Common myeloid progenitor, CD34-positive (primary cell): ENCODE results near the gene ERICH6B.
A peak's percentile ranks its signal among the peaks of the same experiment; 100 is the strongest.

ENCODE experiments used
- CTCF ChIA-PET: fragments of 350-600 bp; sonication (Branson Sonifier 250); formaldehyde crosslinking; loops from one replicate; lab custom pipeline; 2021; ENCODE audit warnings: antibody characterized with exemption; lab: Charles Lee
- POLR2A ChIA-PET: fragments of 350-600 bp; sonication (Branson Sonifier 250); formaldehyde crosslinking; loops from one replicate; lab custom pipeline; 2021; ENCODE audit warnings: antibody characterized with exemption; lab: Charles Lee
- DNase-seq, 3 donors: peaks; one replicate each; pipeline versions ENCODE4 v3.0.0 to v3.0.0-alpha.2; 2013
- H3K27ac ChIP-seq, 2 experiments: 1 replicate in 1 of 2; 2 replicates in 1 of 2; pipeline ENCODE4 v1.7.0; 2013; ENCODE audit warnings: inconsistent platforms in 2 of 2, low read length in 2 of 2, mild to moderate bottlenecking in 2 of 2, low read depth in 1 of 2, moderate library complexity in 1 of 2; ENCODE audit not compliant: severe bottlenecking in 2 of 2, insufficient read depth in 1 of 2, poor library complexity in 1 of 2
- H3K27me3 ChIP-seq, 5 experiments: replicated peaks in 2 of 5; 1 replicate in 3 of 5; 2 replicates in 2 of 5; pipeline versions ENCODE4 v1.6.1 to v1.7.0; 2013; ENCODE audit warnings: low read length in 4 of 5, mild to moderate bottlenecking in 2 of 5, moderate library complexity in 2 of 5, inconsistent platforms in 1 of 5; ENCODE audit not compliant: insufficient read depth in 5 of 5, control insufficient read depth in 4 of 5
- H3K36me3 ChIP-seq, 4 experiments: 1 replicate in 2 of 4; 2 replicates in 2 of 4; pipeline versions ENCODE4 v1.6.1 to v1.7.0; 2013; ENCODE audit warnings: low read length in 3 of 4, control low read depth in 1 of 4, mild to moderate bottlenecking in 1 of 4; ENCODE audit not compliant: control insufficient read depth in 4 of 4, insufficient read depth in 4 of 4
- H3K4me1 ChIP-seq, 4 experiments: 1 replicate in 3 of 4; 2 replicates in 1 of 4; pipeline versions ENCODE4 v1.6.1 to v1.7.1; 2013; ENCODE audit warnings: low read length in 3 of 4, mild to moderate bottlenecking in 3 of 4, control low read depth in 1 of 4, inconsistent platforms in 1 of 4, moderate library complexity in 1 of 4; ENCODE audit not compliant: control insufficient read depth in 4 of 4, insufficient read depth in 4 of 4; ENCODE audit errors: control extremely low read depth in 1 of 4
- H3K4me3 ChIP-seq, 7 experiments: 1 replicate in 4 of 7; 2 replicates in 3 of 7; pipeline versions ENCODE4 v1.5.1 to v1.7.0; 2013; ENCODE audit warnings: mild to moderate bottlenecking in 7 of 7, low read length in 6 of 7, moderate library complexity in 6 of 7, inconsistent platforms in 2 of 7, low read depth in 2 of 7, control low read depth in 1 of 7; ENCODE audit not compliant: insufficient read depth in 4 of 7, control insufficient read depth in 1 of 7; ENCODE audit errors: extremely low read depth in 1 of 7
- H3K9me3 ChIP-seq, 5 experiments: 1 replicate in 4 of 5; 2 replicates in 1 of 5; pipeline versions ENCODE4 v1.6.1 to v1.7.1; 2013; ENCODE audit warnings: low read length in 4 of 5, mild to moderate bottlenecking in 2 of 5, inconsistent platforms in 1 of 5, low read depth in 1 of 5, moderate library complexity in 1 of 5; ENCODE audit not compliant: control insufficient read depth in 4 of 5, insufficient read depth in 2 of 5; ENCODE audit errors: control extremely low read depth in 1 of 5
- WGBS: methylation state at CpG from one replicate; pipeline ENCODE4 v1.1.5; 2013; ENCODE audit not compliant: insufficient coverage; 5-methylcytosine and 5-hydroxymethylcytosine counted together

The ERICH6B gene

DNA sequence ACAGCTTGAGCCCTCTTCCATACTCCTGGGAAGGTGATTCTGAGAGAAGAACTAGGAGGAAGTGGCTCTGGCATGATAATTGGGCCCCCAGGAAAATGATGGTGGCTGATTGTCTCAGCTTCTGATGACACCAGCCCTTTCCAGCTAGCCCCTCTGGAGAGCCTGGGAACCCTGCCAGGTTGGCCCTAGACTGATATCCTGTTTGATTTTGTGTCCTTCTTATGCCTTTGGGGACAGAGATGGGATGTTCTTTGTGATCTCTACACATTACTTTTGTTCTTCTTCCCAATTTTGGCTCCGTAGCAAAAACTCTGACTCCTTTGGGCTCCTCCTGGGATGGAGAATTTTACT lies 39.7 kb downstream of the ERICH6B start:
- ChIA-PET POLR2A (no interaction called here), CTCF (no interaction called here)
- peaks cover 0 to under 1% (median 0%) of the 10 kb centered on the region in 5 experiments for H3K9me3 ChIP-seq
- H3K27me3 ChIP-seq = peaks cover 0 to 2% (median 0%) of the 10 kb centered on the region in 5 experiments
- WGBS = 100% methylated on average over 1 of the region's 1 CpG
- DNase-seq = no peak
- H3K4me1 ChIP-seq = no peaks in the 10 kb centered on the region
- H3K36me3 ChIP-seq = no peaks in the 10 kb centered on the region
- no peak overlapping the region for H3K4me3 ChIP-seq
- H3K27ac ChIP-seq = no peak overlapping the region

DNA sequence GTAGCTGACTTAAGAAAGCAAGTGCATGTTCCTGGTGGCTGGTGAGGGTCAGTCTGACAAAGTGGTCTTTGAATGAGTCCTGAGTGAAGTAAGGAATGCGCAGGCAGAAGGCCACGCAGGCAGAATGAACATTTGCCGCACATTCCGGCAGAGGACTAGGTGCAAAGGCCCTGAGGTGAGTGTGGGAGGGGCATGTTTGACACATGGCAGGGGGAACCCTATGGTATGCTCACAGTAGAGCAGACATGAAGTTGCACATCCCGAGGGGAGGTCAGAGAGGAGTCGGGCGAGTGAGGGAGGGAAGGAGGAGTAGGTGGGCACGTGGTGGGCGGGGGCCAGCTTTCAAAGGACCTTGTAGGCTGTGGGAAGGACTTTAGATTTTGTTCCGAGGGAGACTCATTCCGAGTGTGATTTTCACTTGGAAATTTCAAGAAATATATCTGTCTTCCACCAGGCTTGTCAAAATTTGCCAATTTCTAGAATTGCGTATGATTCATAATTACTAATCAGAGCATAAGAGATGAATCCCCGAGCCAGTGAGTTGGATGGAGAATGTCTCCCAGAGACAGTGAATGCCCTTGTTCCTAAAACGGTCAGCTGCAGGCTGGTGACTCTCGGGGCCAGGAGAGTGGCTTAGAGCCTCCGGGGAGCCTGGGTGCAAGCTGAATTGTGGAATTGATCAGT lies 40.3 kb downstream of the ERICH6B start:
- no peaks in the 10 kb centered on the region for H3K36me3 ChIP-seq
- CTCF ChIA-PET = no interaction called here
- H3K4me3 ChIP-seq = no peak overlapping the region
- H3K9me3 ChIP-seq = peaks cover 0 to 3% (median 0%) of the 10 kb centered on the region in 5 experiments
- no peak overlapping the region for H3K27ac ChIP-seq
- H3K4me1 ChIP-seq = no peaks in the 10 kb centered on the region
- POLR2A ChIA-PET = no interaction called here
- WGBS = 97% methylated on average over 15 of the region's 16 CpGs
- DNase-seq = no peak
- H3K27me3 ChIP-seq = peaks cover 0 to 2% (median 0%) of the 10 kb centered on the region in 5 experiments

- Histone ChIP-seq H3K9me3 (peaks cover 0 to 3% (median 0%) of the 10 kb centered on the region in 5 experiments), H3K4me3 (no peak overlapping the region), H3K27me3 (no peaks in the 10 kb centered on the region), H3K36me3 (no peaks in the 10 kb centered on the region), H3K27ac (no peak overlapping the region), H3K4me1 (no peaks in the 10 kb centered on the region)
- ChIA-PET CTCF (no interaction called here), POLR2A (no interaction called here)
- DNase-seq = peak in 1 of 3 donors; percentile 7
Measured at GRCh38 chr13:45565331-45565730, 50.2 kb downstream of the ERICH6B start.

DNA sequence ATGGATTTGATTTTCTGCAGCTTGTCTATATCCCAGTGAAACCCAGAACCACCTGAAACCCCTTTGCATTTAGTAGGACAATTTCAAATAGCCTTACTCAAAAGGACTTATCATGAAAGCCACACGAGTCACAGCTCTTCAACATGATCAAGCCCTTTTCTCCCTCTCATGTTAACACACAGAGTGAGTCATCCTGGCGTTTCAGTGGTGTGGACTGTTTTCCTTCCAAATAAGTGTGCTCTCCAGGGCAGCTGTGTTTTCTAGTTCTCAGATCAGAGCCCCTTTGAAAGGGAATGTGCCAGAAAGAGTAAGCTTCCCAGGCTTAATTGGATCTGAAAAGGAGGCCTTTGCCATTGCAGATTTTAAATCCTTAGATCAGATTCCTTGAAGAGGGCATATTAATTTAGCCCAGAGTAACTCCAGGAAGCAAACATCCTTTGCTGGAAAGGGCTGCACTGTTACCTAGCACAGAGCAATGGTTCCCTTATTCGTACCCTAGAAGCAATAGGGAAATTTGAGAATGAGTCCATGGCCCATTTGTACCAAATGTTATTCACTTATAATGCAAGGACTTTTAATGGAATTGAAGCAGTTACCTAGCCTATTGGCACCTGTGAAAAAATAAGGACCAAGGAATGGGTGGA lies 51.3 kb downstream of the ERICH6B start:
- Histone ChIP-seq H3K9me3 (peaks cover 0 to 3% (median 0%) of the 10 kb centered on the region in 5 experiments), H3K4me1 (no peaks in the 10 kb centered on the region), H3K4me3 (no peak overlapping the region), H3K27ac (no peak overlapping the region), H3K27me3 (no peaks in the 10 kb centered on the region), H3K36me3 (no peaks in the 10 kb centered on the region)
- DNase-seq = peak in 2 of 3 donors; percentile 10 to 23
- ChIA-PET POLR2A (no interaction called here), CTCF (no interaction called here)
- 81% methylated on average over 2 of the region's 3 CpGs for WGBS

GRCh38 chr13:45554604-45555109 lies 60.9 kb downstream of the ERICH6B start:
- no peak for DNase-seq
- Histone ChIP-seq H3K4me1 (no peaks in the 10 kb centered on the region), H3K9me3 (peaks cover 0 to 2% (median 0%) of the 10 kb centered on the region in 5 experiments), H3K4me3 (no peak overlapping the region), H3K27me3 (peaks cover 0 to 3% (median 0%) of the 10 kb centered on the region in 5 experiments), H3K27ac (no peak overlapping the region), H3K36me3 (no peaks in the 10 kb centered on the region)
- POLR2A ChIA-PET = no interaction called here
- CTCF ChIA-PET = no interaction called here
- 100% methylated on average over 3 of the region's 4 CpGs for WGBS

GRCh38 chr13:45548281-45548680 lies 67.3 kb downstream of the ERICH6B start:
- POLR2A ChIA-PET = no interaction called here
- Histone ChIP-seq H3K9me3 (no peaks in the 10 kb centered on the region), H3K27me3 (peaks cover 0 to 3% (median 0%) of the 10 kb centered on the region in 5 experiments), H3K36me3 (no peaks in the 10 kb centered on the region), H3K27ac (no peak overlapping the region), H3K4me3 (no peak overlapping the region), H3K4me1 (no peaks in the 10 kb centered on the region)
- CTCF ChIA-PET = no interaction called here
- 85% methylated on average over 5 of the region's 6 CpGs for WGBS
- no peak for DNase-seq

- no peaks in the 10 kb centered on the region for H3K4me1 ChIP-seq
- H3K27ac ChIP-seq = no peak overlapping the region
- DNase-seq = no peak
- no peak overlapping the region for H3K4me3 ChIP-seq
- POLR2A ChIA-PET = interaction anchor here (0.6 kb wide), 1 partner anchor 557 kb away, joined by 4 read pairs; no protein-coding TSS in a partner anchor
- 98% methylated on average over 6 of the region's 8 CpGs for WGBS
- CTCF ChIA-PET = no interaction called here
- H3K27me3 ChIP-seq = peaks cover 0 to 3% (median 0%) of the 10 kb centered on the region in 5 experiments
- no peaks in the 10 kb centered on the region for H3K9me3 ChIP-seq
- no peaks in the 10 kb centered on the region for H3K36me3 ChIP-seq
Measured at GRCh38 chr13:45546410-45546765, 69.2 kb downstream of the ERICH6B start.
